ENCODE data around the gene C17orf107.

DNA sequence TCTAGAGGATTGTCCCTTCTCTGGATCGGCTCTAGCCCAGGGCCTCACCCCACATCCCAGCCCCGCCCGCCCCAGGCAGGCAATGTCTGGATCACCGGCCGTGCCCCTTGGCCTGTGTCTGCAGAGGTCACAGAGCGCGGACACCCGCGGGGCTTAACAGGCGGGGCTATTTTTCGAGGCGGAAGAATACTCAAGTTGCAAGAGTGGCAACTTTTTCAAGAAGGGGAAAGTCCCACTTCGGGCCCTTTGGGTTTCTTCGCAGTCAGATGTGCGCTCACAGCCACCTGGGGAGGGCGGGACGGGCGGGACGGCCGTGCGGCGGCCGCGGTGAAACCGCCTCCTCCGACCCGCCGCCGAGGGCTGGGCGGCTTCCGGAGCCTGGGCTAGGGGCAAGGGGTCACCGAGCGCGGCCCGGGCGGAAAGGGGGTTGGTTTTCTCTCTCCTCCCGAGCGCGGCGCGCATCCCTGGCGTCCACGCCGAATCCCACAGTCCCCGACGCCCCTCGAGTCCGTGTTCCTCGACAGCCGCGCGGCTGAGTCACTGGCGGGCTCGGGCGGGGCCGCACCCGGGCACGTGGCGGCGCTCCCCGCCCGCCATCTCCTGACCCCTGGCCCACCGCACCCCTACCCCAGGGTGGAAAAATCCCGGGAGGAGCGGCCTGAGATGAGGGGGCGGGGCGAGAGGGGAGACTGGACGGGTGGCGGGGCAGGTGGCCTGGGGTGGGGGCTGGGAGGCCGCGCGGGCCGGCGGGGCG, 50.2 kb downstream of the C17orf107 start:
- TF ChIP-seq, protein P1, sequence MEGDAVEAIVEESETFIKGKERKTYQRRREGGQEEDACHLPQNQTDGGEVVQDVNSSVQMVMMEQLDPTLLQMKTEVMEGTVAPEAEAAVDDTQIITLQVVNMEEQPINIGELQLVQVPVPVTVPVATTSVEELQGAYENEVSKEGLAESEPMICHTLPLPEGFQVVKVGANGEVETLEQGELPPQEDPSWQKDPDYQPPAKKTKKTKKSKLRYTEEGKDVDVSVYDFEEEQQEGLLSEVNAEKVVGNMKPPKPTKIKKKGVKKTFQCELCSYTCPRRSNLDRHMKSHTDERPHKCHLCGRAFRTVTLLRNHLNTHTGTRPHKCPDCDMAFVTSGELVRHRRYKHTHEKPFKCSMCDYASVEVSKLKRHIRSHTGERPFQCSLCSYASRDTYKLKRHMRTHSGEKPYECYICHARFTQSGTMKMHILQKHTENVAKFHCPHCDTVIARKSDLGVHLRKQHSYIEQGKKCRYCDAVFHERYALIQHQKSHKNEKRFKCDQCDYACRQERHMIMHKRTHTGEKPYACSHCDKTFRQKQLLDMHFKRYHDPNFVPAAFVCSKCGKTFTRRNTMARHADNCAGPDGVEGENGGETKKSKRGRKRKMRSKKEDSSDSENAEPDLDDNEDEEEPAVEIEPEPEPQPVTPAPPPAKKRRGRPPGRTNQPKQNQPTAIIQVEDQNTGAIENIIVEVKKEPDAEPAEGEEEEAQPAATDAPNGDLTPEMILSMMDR (IDR thresholded peaks at IDR 0.05) = no peak
- TF ChIP-seq SIN3A (IDR thresholded peaks at IDR 0.05; ENCODE audit: borderline replicate concordance, insufficient read depth, low read depth, low read length) = no peak
- TF ChIP-seq TCF7L2 (IDR thresholded peaks at IDR 0.05; ENCODE audit: low read depth, low read length) = no peak
- TF ChIP-seq POLR2AphosphoS5 (IDR thresholded peaks at IDR 0.05; ENCODE audit: low read depth, low read length) = peak; percentile 50; the same call in 1 of the 2 replicates
